Breast epithelium (tissue), 3 donors: ENCODE data around the gene ADAM12.

Experiments used
- POLR2A ChIP-seq: fragments of 450-650 bp; IDR thresholded peaks from one replicate; pipeline ENCODE4 v1.6.1; 2016; ENCODE audit warnings: antibody characterized with exemption, mild to moderate bottlenecking, moderate library complexity
- TF ChIP-seq, protein P1 (sequence below), 3 donors: fragments of 450-650 bp; IDR thresholded peaks; one replicate each; pipeline ENCODE4 v1.5.1; 2016 to 2017; ENCODE audit warnings: antibody characterized with exemption in 3 of 3, mild to moderate bottlenecking in 3 of 3, moderate library complexity in 3 of 3

GRCh38 chr10:126165874-126166273, 222.4 kb downstream of the ADAM12 start:
- TF ChIP-seq, protein P1, sequence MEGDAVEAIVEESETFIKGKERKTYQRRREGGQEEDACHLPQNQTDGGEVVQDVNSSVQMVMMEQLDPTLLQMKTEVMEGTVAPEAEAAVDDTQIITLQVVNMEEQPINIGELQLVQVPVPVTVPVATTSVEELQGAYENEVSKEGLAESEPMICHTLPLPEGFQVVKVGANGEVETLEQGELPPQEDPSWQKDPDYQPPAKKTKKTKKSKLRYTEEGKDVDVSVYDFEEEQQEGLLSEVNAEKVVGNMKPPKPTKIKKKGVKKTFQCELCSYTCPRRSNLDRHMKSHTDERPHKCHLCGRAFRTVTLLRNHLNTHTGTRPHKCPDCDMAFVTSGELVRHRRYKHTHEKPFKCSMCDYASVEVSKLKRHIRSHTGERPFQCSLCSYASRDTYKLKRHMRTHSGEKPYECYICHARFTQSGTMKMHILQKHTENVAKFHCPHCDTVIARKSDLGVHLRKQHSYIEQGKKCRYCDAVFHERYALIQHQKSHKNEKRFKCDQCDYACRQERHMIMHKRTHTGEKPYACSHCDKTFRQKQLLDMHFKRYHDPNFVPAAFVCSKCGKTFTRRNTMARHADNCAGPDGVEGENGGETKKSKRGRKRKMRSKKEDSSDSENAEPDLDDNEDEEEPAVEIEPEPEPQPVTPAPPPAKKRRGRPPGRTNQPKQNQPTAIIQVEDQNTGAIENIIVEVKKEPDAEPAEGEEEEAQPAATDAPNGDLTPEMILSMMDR (IDR thresholded peaks at IDR 0.05) = no peak
- TF ChIP-seq POLR2A = no peak
